OCI-LY3 (cell line): ENCODE results near the gene AMFR.

Experiments used
- CTCF ChIP-seq: fragments of 200-600, 300-600 bp; sonication (generic); IDR thresholded peaks from 2 replicates; pipeline ENCODE4 v1.5.1; 2014; ENCODE audit warnings: antibody characterized with exemption, low read length, low read depth
- EZH2phosphoT487 ChIP-seq: fragments of 200-600 bp; shearing (Covaris generic); IDR thresholded peaks from 2 replicates; pipeline ENCODE4 v1.6.1; 2018; ENCODE audit warnings: antibody characterized with exemption, mixed run types, low read depth

GRCh38 chr16:56448005-56448404 is 22.7 kb upstream of the AMFR start:
- TF ChIP-seq CTCF = no peak
- TF ChIP-seq EZH2phosphoT487 = no peak
